ENCODE measurements around the gene RNU4-1. TPM values are rescaled to one million over a fixed set of nuclear protein-coding genes. Genes with fewer than 3 reads are reported as not detected.
A peak's percentile ranks its signal among the peaks of the same experiment; 100 is the strongest.
"Not testable (repeated sequence)": the region's sequence is repeated elsewhere in the genome, so short reads cannot be mapped to it uniquely, and the experiment has no call there.

The RNU4-1 gene
- total RNA-seq, 5 donors from 2014 or later (not counting 1 experiment from before 2014, with no cell fraction given) = 1,482 to 2,823 (median 1,909) TPM

DNA sequence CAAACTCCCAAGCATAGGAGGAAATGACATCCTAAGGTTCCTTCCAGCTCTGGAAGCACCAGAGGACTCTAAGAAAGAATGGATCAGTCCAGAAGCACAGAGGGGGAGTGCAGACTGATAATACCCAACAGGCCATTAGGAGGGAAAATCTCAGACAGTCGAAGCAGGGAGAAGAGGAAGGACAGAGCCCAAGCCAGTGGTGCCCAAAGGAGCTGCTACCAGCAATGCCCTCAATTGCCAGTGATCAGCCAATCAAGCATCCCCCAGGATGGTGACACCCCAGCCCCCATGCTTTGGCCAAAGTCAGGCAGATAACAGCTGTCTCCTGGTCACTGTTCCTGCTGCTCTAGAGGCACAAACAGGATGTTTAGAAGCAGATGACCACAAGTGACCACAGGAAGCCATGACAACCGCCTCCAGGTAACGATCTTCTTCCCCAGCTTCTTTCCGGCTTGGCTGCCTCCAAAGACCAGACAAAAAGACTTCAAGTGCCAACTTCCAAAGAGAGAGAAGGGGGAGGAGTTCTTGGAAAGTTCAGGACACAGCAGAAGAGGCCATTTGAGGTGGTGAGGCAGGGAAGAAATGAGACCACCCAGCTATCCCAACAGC is 43.7 kb downstream of the RNU4-1 start:
- Histone ChIP-seq H3K4me3 (ENCODE audit: control insufficient read depth in 1 of 2, extremely low read depth in 1 of 2, low read length in 1 of 2) (peak overlapping the region in 1 of 2 donors; percentile 26), H3K4me1 (ENCODE audit: control insufficient read depth in 1 of 2, extremely low read depth in 1 of 2, insufficient read depth in 2 of 2, low read length in 2 of 2) (peaks cover 49 to 84% of the 10 kb centered on the region in 2 experiments), H3K27ac (ENCODE audit: low read length) (peak overlapping the region; percentile 75), H3K36me3 (ENCODE audit: control insufficient read depth in 2 of 2, extremely low read depth in 1 of 2, insufficient read depth in 1 of 2, low read length in 1 of 2) (peaks cover 0 to 10% of the 10 kb centered on the region in 2 donors), H3K27me3 (replicated peaks in 1 of 2; ENCODE audit: control insufficient read depth in 2 of 2, extremely low read depth in 1 of 2, insufficient read depth in 2 of 2, low read length in 1 of 2) (no peaks in the 10 kb centered on the region), H3K9me3 (no peaks in the 10 kb centered on the region)
- ChIA-PET CTCF (interaction anchor here (1.1 to 4.1 kb wide), 5 partner anchors 13 to 48 kb away, joined by 4 to 33 read pairs (median 9); partner anchors contain the start of genes PXN (in 1 of the 2) and RPLP0 (in 1 of the 2)), POLR2A (interaction anchor here (0.8 to 2.1 kb wide), 8 partner anchors 12 to 49 kb away, joined by 3 to 8 read pairs (median 4); partner anchors contain the start of genes RPLP0 (in 2 of the 2) and RNU4-2 (in 1 of the 2))
- Mint-ChIP-seq H3K4me1 (peaks cover 79 to 82% (median 80%) of the 10 kb centered on the region in 3 donors), H3K27ac (peak overlapping the region; percentile 88), H3K4me3 (peak overlapping the region; percentile 7 to 63 (median 44)), H3K9me3 (no peaks in the 10 kb centered on the region), H3K27me3 (no peaks in the 10 kb centered on the region), H3K36me3 (peaks cover 8% of the 10 kb centered on the region)
- DNase-seq (no peak), ATAC-seq (replicated peaks in 1 of 4) (no peak)
- no CpG with 5 or more reads among the region's 4 CpGs for WGBS (ENCODE audit: insufficient coverage)

GRCh38 chr12:120247621-120248030 is 45.4 kb downstream of the RNU4-1 start:
- peaks cover 0 to 15% of the 10 kb centered on the region in 2 donors for H3K36me3 ChIP-seq (ENCODE audit: control insufficient read depth in 2 of 2, extremely low read depth in 1 of 2, insufficient read depth in 1 of 2, low read length in 1 of 2)
- ATAC-seq (replicated peaks in 1 of 4) = no peak
- no peak overlapping the region for H3K27ac ChIP-seq (ENCODE audit: low read length)
- H3K9me3 ChIP-seq = no peaks in the 10 kb centered on the region
- 77% methylated on average over 3 of the region's 6 CpGs for WGBS (ENCODE audit: insufficient coverage)
- H3K4me1 ChIP-seq (ENCODE audit: control insufficient read depth in 1 of 2, extremely low read depth in 1 of 2, insufficient read depth in 2 of 2, low read length in 2 of 2) = peaks cover 37 to 82% of the 10 kb centered on the region in 2 experiments
- peak overlapping the region in 2 of 3 donors; percentile 44 to 63 for H3K4me3 Mint-ChIP-seq
- H3K36me3 Mint-ChIP-seq = peaks cover 12% of the 10 kb centered on the region
- H3K27ac Mint-ChIP-seq = peak overlapping the region; percentile 83 to 94
- CTCF ChIA-PET = interaction anchor here (0.6 to 4.1 kb wide), 9 partner anchors 8 to 47 kb away, joined by 3 to 33 read pairs (median 8); partner anchors contain the start of gene RPLP0 (in 1 of the 2)
- POLR2A ChIA-PET = interaction anchor here (0.6 to 2.1 kb wide), 8 partner anchors 8 to 47 kb away, joined by 3 to 8 read pairs (median 4); partner anchors contain the start of genes RNU4-2 (in 1 of the 2) and RPLP0 (in 1 of the 2)
- no peak overlapping the region for H3K4me3 ChIP-seq (ENCODE audit: control insufficient read depth in 1 of 2, extremely low read depth in 1 of 2, low read length in 1 of 2)
- H3K27me3 ChIP-seq (replicated peaks in 1 of 2; ENCODE audit: control insufficient read depth in 2 of 2, extremely low read depth in 1 of 2, insufficient read depth in 2 of 2, low read length in 1 of 2) = no peaks in the 10 kb centered on the region
- H3K4me1 Mint-ChIP-seq = peaks cover 77 to 81% (median 79%) of the 10 kb centered on the region in 3 donors
- no peaks in the 10 kb centered on the region for H3K9me3 Mint-ChIP-seq
- DNase-seq = no peak
- no peaks in the 10 kb centered on the region for H3K27me3 Mint-ChIP-seq

GRCh38 chr12:120247183-120247582 is 45.9 kb downstream of the RNU4-1 start:
- Mint-ChIP-seq H3K36me3 (peaks cover 12% of the 10 kb centered on the region), H3K9me3 (no peaks in the 10 kb centered on the region), H3K4me1 (peaks cover 73 to 81% (median 79%) of the 10 kb centered on the region in 3 donors), H3K27ac (peak overlapping the region; percentile 83 to 94), H3K27me3 (no peaks in the 10 kb centered on the region), H3K4me3 (peak overlapping the region in 1 of 3 donors; percentile 63)
- Histone ChIP-seq H3K36me3 (ENCODE audit: control insufficient read depth in 2 of 2, extremely low read depth in 1 of 2, insufficient read depth in 1 of 2, low read length in 1 of 2) (peaks cover 0 to 19% of the 10 kb centered on the region in 2 donors), H3K4me3 (ENCODE audit: control insufficient read depth in 1 of 2, extremely low read depth in 1 of 2, low read length in 1 of 2) (no peak overlapping the region), H3K27ac (ENCODE audit: low read length) (no peak overlapping the region), H3K4me1 (ENCODE audit: control insufficient read depth in 1 of 2, extremely low read depth in 1 of 2, insufficient read depth in 2 of 2, low read length in 2 of 2) (peaks cover 33 to 82% of the 10 kb centered on the region in 2 experiments), H3K27me3 (replicated peaks in 1 of 2; ENCODE audit: control insufficient read depth in 2 of 2, extremely low read depth in 1 of 2, insufficient read depth in 2 of 2, low read length in 1 of 2) (no peaks in the 10 kb centered on the region), H3K9me3 (no peaks in the 10 kb centered on the region)
- ChIA-PET POLR2A (interaction anchor here (0.6 to 1.3 kb wide), 4 partner anchors 7 to 247 kb away, joined by 3 to 8 read pairs (median 6); partner anchors contain the start of gene RNU4-2 (in 1 of the 2)), CTCF (interaction anchor here (1.0 to 4.1 kb wide), 7 partner anchors 8 to 46 kb away, joined by 3 to 33 read pairs (median 8); partner anchors contain the start of genes PXN (in 1 of the 2) and RPLP0 (in 1 of the 2))
- no CpG with 5 or more reads among the region's 3 CpGs for WGBS (ENCODE audit: insufficient coverage)
- DNase-seq = no peak
- no peak for ATAC-seq (replicated peaks in 1 of 4)

DNA sequence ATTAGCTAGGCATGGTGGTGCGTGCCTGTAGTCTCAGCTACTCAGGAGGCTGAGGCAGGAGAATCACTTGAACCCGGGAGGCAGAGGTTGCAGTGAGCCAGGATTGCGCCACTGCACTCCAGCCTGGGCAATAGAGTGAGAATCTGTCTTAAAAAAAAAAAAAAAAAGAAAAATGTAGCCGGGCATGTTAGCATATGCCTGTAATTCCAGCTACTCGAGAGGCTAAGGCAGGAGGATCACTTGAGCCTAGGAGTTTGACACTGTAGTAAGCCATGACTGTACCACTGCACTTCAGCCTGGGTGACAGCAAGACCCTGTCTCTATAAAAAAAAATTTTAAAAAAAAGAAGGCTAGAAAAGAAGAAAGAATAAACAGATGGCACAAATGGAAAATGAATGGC is 46.3 kb downstream of the RNU4-1 start:
- ChIA-PET POLR2A (interaction anchor here (0.6 to 1.0 kb wide), 4 partner anchors 10 to 246 kb away, joined by 3 to 7 read pairs (median 6); partner anchors contain the start of gene RNU4-2 (in 1 of the 2)), CTCF (interaction anchor here (0.7 to 1.8 kb wide), 3 partner anchors 8 to 19 kb away, joined by 3 read pairs; partner anchors contain the start of gene PXN (in 1 of the 2))
- peaks cover 0 to 24% of the 10 kb centered on the region in 2 donors for H3K36me3 ChIP-seq (ENCODE audit: control insufficient read depth in 2 of 2, extremely low read depth in 1 of 2, insufficient read depth in 1 of 2, low read length in 1 of 2)
- not testable (repeated sequence) for H3K27ac ChIP-seq (ENCODE audit: low read length); H3K4me3 ChIP-seq (ENCODE audit: control insufficient read depth in 1 of 2, extremely low read depth in 1 of 2, low read length in 1 of 2); H3K27me3 Mint-ChIP-seq; H3K9me3 ChIP-seq; H3K27me3 ChIP-seq (replicated peaks in 1 of 2; ENCODE audit: control insufficient read depth in 2 of 2, extremely low read depth in 1 of 2, insufficient read depth in 2 of 2, low read length in 1 of 2); DNase-seq; ATAC-seq (replicated peaks in 1 of 4); H3K27ac Mint-ChIP-seq; H3K9me3 Mint-ChIP-seq; H3K4me3 Mint-ChIP-seq
- peaks cover 31 to 83% of the 10 kb centered on the region in 2 experiments for H3K4me1 ChIP-seq (ENCODE audit: control insufficient read depth in 1 of 2, extremely low read depth in 1 of 2, insufficient read depth in 2 of 2, low read length in 2 of 2)
- Mint-ChIP-seq H3K4me1 (peaks cover 72 to 81% (median 79%) of the 10 kb centered on the region in 3 donors), H3K36me3 (peaks cover 15% of the 10 kb centered on the region)
- 100% methylated on average over 4 of the region's 5 CpGs for WGBS (ENCODE audit: insufficient coverage)

Other genes starting within 250 kb of the RNU4-1 start
- gene RAB35, start 176.5 kb downstream of the RNU4-1 start, total RNA-seq = 10 to 100 TPM; 34.0 to 76.5 (median 60.6) TPM
- 100 to 1,000 TPM; 139 to 171 (median 161) TPM for gene GCN1, start 98.5 kb downstream of the RNU4-1 start, total RNA-seq
- 1,000 to 10,000 TPM; 1,782 to 2,711 (median 2,416) TPM for gene RPLP0, start 92.1 kb downstream of the RNU4-1 start, total RNA-seq
- 100 to 1,000 TPM; 128 to 202 (median 137) TPM for gene PXN, start 27.5 kb downstream of the RNU4-1 start, total RNA-seq
- over 10,000 TPM; 10,465 to 16,097 (median 12,527) TPM for gene RNU4-2, start 1.3 kb downstream of the RNU4-1 start, total RNA-seq
- gene SIRT4, start 9.1 kb upstream of the RNU4-1 start, total RNA-seq = 1 to 10 TPM in 4 of 5 donors, under 1 TPM in 1; 0.73 to 5.7 (median 4.1) TPM
- gene PLA2G1B, start 34.5 kb upstream of the RNU4-1 start, total RNA-seq = 1 to 10 TPM in 3 of 5 donors, not detected in 2; 1.6 to 2.9 (median 1.8) TPM
- gene MSI1, start 75.9 kb upstream of the RNU4-1 start, total RNA-seq = under 1 TPM in 1 of 5 donors, not detected in 4; 0.15 TPM
- 100 to 1,000 TPM; 128 to 171 (median 163) TPM for gene COX6A1, start 144.9 kb upstream of the RNU4-1 start, total RNA-seq
- gene TRIAP1, start 153.1 kb upstream of the RNU4-1 start, total RNA-seq = 10 to 100 TPM; 15.9 to 24.0 (median 21.5) TPM
- gene GATC, start 153.2 kb upstream of the RNU4-1 start, total RNA-seq = 10 to 100 TPM; 15.9 to 47.2 (median 30.3) TPM
- gene SRSF9, start 176.5 kb upstream of the RNU4-1 start, total RNA-seq = 100 to 1,000 TPM; 134 to 149 (median 135) TPM
- 10 to 100 TPM; 47.2 to 90.1 (median 75.5) TPM for gene DYNLL1, start 202.9 kb upstream of the RNU4-1 start, total RNA-seq
- 10 to 100 TPM; 11.3 to 23.4 (median 21.5) TPM for gene COQ5, start 235.9 kb upstream of the RNU4-1 start, total RNA-seq
- gene RNF10, start 241.1 kb upstream of the RNU4-1 start, total RNA-seq = 100 to 1,000 TPM; 204 to 348 (median 222) TPM